ACHN (cell line): ENCODE results near the gene LDLRAD3.
"Not testable (repeated sequence)": the region's sequence is repeated elsewhere in the genome, so short reads cannot be mapped to it uniquely, and the experiment has no call there.

Experiments used
- DNase-seq: peaks from one replicate; pipeline ENCODE4 v3.0.0-alpha.2; 2015
- in situ Hi-C: cut with HindIII; loops from 2 replicates; pipeline ENCODE4 v1.10.0; 2017; ENCODE audit warnings: low sequenced_read_pairs, low pct_ligation_motif_present, low pct_unique_long_range_greater_than_20kb

LDLRAD3 gene, protein sequence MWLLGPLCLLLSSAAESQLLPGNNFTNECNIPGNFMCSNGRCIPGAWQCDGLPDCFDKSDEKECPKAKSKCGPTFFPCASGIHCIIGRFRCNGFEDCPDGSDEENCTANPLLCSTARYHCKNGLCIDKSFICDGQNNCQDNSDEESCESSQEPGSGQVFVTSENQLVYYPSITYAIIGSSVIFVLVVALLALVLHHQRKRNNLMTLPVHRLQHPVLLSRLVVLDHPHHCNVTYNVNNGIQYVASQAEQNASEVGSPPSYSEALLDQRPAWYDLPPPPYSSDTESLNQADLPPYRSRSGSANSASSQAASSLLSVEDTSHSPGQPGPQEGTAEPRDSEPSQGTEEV

DNA sequence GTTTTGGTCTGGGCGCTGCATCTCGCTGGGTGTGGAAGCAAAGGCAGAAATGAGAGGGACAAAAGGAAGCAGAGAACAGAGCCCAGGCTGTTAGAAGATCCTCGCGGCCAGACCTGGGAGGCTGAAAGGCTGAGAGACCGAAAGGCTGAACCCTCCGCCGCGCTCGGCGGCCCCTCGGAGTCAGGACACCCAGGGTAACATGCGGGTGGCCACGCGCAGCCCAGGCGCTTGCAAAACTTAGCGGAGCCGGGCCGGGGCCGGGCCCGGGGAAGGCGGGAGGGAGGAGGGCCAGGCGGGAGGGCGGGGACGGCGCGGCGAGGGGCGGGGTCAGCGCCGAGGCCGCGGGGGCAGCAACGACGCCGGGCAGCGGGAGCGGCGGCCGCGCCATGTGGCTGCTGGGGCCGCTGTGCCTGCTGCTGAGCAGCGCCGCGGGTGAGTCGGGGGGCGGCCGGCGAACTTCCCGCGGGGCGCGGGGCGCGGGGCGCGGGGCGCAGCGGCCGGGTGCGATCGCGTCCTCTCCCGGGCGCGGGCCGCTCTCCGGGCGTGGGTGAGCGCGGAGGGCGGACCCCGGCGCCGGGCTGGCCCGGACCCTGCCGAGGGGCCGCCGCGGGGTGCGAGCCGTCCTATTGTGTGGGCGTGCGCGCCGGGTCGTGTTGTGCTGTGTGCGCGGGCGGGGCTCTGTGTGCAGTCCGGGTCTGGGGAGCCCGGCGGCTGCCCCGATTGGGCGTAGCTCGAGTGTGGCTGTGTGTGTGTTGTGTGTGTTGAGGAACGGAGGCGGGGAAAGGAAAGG lies at the start of gene LDLRAD3:
LDLRAD3 (plus strand) TSS at position 350 of the 790 bp plus-strand sequence; CDS start at position 387, 37 bp downstream.
- peak; percentile 84 for DNase-seq
- in situ Hi-C loops, result no loop called here

DNA sequence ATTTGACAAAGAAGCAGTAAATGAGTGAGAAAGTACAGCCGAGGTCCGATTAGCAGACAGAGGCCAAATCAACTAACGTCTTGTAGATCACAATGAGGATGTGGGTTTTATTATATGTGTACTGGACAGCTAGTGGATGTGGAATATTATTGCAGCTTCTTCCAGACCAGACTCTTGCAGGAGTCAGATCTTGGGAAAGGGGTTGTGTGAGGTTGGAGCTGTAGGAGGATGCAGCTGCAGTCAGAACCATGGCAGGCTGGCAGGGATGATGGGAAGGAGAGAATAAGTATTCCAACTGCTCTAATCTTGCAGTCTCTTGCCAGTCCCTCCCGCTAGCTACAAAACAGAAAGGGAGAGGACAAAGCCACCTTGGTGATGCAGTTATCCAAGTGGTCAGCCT lies 46.8 kb upstream of the LDLRAD3 start:
- in situ Hi-C loops, result no loop called here
- DNase-seq, result no peak

DNA sequence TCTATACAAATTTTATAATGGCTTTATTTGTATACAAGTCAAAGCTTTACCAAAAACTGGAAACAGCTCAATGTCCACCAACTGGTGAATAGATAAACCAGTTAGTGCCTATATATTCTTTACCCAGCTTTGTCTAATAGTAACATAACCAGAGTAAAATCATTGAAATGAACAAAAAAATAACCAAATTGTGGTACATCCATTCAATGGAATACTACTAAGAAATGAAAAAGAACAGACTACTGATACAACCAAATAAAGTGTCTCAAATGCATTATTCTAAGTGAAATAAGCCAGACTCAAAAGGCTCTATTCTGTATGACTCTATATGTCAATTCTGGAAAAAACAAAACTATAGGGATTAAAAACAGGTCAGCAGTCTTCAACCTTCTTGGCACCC lies 40.9 kb upstream of the LDLRAD3 start:
- in situ Hi-C loops, result no loop called here
- no peak for DNase-seq

DNA sequence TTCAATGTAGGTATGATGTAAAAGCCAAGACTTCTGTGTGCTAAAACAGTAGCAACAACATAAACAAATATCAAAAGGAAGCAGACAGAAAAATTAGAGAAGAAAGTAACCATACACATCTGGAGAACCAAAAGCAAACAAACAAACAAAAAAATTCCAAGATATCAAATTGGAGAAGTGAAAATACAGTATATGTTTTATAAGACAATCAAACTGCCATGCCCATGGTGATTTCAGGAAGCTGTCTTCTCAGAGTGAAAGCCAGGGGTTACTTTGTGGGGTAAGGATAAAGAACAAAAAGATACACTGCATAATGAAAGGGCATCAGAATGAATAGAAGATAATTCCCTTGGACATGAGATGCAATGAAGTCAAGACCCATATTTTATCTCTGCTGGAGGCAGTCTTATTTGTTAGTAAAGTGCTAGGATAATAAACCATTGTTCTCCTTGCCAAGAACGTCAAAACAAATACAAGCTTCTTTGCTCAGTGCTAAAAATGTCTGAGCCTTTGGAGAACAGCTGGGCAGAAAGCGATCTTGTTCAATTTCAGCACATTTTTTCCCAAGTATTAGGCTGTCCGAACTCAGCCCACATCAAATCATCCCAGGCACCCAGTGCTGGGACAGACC lies 38.1 kb upstream of the LDLRAD3 start:
- DNase-seq, result no peak
- in situ Hi-C loops, result no loop called here

DNA sequence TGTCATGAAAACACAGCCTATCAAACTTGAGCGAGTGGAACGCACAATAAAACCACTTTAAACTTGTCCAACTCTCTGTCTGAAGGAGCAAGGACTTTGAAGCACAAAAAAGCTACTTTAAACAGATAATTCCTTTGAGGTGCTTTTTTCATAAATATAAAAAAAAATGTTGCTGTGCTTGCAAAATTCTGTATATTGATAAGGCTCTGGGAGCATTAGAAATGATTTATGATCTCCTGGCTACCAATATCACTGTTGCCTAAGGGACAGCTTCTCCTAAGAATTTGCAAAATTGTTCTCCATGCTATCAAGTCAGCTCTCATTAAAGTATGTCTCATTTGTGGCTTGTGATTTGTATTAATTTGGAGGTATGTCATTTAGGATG lies 37.6 kb upstream of the LDLRAD3 start:
- no peak for DNase-seq
- in situ Hi-C loops, result no loop called here

DNA sequence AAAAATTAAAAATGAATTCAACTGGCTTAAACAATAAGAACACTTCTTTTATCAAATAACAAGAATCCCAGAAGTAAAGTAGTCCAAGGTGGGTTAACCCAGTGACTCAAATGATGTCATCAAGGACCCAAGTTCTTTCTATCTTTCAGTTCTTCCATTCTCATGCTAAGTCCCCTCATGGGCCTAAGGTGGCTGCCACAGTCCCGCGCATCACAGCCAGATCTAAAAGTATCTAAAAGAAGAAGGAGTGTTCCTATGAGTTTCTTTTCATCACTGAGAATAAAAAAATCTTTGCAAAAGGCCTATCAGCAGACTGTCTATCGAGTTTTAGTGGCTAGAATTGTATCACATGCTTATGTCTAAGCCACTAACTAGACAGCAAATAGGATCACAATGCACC lies 37.2 kb upstream of the LDLRAD3 start:
- DNase-seq, result no peak
- in situ Hi-C loops, result no loop called here

DNA sequence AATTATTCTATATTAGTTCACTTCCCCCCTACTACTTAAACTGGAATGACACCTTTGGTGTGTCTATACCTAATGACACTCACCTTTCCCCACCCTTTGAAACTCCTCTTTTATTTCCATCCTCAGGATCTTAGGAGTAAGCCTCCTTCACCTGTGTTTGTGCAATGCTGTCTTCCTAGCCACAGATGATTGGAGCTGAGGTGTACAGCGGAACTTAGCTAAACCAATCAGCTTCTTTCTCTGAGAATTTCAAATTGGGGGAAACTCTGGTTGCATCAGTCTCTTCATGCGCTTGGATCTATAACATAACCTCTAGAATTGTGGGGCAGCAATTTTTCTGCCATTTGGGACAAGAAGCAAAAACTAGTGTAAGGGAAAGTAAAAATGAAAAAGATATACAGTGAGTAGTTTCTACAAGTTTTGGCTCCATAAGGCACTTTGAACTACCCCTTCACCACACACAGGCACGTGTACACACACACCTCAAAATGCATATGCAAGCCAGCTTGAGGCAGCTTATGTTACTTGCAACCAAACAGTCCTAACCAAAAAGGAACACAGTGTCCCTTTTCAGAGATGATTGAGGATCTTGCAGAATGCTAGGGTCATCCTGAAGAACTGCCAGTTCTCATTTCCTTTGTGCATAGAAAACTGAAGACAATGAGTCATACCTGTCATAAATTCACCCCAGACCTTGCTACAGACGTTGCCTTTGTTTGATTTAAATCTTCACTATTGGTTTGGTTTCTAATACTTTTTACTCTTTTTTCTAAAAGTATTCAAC lies 36.0 kb upstream of the LDLRAD3 start:
- in situ Hi-C loops, result no loop called here
- DNase-seq, result no peak

DNA sequence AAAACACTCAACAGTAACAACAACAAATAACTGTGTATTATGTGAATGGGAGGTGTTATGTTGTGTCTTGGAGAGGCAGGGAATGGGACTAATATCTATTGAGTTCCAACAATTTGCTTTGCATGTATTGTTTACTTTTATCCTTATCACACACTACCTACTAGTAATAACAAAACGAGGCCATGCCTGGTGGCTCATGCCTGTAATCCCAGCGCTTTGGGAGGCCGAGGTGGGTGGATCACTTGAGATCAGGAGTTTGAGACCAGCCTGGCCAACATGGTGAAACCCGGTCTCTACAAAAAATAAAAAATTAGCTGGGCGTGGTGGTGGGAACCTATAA lies 35.5 kb upstream of the LDLRAD3 start:
- in situ Hi-C loops, DNase-seq: not testable (repeated sequence)

DNA sequence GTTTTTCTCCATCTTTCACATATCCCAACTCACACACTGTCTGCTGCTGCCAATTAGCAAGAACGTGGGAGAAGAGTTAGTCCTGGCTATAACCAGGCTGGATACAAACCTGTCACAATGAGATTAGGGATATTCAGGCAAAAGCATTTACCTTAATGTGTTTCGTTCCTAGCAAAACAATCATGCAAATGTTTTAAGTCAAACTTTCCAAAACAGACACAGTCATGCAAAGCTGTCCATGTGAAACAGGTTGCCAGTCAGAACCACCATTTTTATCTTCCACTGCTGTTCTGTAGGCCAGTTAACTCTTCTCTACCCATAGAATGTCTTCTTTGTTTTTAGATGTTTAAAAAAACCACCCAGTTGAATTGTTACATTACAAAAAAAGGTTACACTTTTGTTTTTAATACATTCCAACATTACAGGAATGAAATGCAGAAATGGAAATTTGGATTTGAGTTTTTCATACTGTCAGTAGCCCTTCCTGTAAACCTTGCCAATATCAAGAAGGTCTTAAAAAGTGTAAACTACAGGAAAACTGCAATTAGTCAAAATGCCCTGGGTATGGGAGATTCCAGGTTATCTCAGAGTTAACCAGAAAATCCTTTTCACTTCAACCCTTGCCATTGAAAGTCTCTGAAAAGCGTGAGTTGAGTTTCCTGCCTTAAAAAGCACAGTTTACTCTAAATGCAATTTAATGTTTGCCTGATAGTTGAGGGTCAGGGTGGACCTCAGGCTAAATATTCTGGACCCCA lies 34.2 kb upstream of the LDLRAD3 start:
- DNase-seq, result no peak
- in situ Hi-C loops, result no loop called here

DNA sequence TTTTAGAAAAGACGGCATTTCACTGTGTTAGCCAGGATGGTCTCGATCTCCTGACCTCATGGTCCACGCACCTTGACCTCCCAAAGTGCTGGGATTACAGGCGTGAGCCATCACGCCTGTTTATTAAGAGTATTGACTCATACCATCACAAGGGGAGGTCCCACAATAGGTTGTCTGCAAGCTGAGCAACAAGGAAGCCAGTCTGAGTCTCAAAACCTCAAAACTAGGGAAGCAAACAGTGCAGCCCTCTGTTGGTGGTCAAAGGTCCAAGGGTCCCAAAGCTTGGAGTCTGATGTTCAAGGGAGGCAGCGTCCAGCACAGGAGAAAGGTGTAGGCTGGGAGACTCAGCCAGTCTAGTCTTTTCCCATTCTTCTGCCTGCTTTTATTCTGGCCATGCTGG lies 32.8 kb upstream of the LDLRAD3 start:
- in situ Hi-C loops, result no loop called here
- DNase-seq, result no peak

DNA sequence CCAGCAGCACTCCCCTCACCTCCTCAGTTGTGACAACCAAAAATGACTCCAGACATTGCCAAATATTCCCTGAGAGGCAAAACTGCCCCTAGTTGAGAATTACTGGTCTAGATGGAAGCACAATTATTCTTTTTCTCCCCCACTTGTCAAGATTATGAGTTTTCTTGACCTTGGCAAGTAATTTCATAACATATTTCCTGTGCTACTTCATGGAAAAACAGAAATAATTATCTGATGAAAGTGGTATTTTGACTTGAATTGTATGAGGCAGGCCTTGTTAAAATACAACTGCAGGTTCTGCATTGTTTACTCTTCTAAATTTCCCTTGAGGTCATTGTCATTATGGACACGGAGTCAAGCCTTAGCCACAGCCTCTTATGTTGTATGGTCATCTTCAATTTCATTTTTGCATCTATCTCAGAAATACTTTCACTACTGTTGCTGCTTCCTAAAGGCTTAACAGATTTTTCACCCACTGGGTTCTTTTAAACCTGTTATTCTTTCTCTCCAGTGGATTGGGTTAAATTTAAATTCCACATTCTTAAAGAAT lies 32.2 kb upstream of the LDLRAD3 start:
- in situ Hi-C loops, result no loop called here
- DNase-seq, result no peak

DNA sequence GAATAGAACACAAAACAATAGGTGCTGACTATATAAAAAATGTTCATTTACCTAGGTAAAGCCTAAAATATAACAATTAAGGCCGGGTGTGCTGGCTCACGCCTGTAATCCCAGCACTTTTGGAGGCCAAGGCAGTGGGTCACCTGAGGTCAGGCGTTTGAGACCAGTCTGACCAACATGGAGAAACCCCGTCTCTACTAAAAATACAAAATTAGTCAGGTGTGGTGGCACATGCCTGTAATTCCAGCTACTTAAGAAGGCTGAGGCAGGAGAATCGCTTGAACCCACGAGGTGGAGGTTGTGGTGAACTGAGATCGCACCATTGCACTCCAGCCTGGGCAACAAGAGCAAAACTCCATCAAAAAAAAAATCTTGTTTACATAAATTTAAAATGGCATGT lies 31.4 kb upstream of the LDLRAD3 start:
- in situ Hi-C loops, DNase-seq: not testable (repeated sequence)

DNA sequence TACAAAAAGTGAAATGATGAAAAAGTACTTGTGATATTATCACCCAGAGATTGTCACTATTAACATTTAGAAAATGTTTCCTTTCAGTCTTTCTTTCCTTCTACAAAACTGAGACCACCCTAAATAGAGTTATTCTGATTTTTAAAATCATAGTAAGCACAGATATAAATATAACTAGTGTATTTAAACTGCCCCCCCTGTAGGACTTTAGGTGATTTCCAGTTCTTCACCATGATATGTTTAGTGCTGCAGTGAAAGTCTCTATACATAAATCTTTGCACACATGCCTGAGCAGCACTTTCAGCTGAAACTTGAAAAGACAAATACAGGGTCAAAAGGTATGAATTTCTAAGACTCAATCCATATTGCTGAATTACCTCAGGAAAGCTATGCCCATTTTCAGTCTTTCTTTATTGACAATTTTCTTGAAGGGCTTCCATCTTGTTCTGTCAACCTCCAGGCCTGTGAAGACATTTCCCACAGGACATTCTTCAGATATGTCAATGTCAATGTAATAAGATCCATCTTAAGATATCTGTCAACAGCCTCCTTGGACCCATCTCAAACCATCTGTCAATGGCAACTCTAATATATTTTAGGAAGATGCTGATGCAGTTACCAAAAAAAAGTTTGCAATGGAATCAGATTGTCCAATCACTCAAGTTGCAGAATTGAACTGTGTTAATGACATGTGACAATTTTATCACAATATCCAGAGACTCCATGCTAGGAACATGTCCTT lies 30.8 kb upstream of the LDLRAD3 start:
- in situ Hi-C loops, result no loop called here

DNA sequence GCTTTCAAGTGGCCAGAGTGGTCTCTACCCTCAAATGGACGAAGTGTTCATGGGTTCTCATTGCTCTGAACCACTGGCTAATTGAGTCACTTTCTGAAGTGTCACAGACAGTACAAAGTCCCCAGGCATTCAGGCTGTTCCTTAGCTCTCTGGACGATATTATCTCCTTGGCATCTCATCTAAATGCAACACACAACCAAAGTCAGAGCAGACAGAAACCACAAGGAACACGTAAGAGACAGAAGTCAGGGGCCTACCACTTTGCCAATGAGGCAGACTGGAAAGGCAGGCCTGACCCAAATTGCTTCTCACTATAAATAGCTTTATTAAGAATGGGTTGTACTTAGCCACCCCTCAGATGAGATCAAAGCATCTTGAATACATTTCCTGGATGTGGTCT lies 29.0 kb upstream of the LDLRAD3 start:
- no peak for DNase-seq
- in situ Hi-C loops, result no loop called here

More for the DNA sequence above, 30.8 kb upstream of the LDLRAD3 start:
- no peak for DNase-seq

DNA sequence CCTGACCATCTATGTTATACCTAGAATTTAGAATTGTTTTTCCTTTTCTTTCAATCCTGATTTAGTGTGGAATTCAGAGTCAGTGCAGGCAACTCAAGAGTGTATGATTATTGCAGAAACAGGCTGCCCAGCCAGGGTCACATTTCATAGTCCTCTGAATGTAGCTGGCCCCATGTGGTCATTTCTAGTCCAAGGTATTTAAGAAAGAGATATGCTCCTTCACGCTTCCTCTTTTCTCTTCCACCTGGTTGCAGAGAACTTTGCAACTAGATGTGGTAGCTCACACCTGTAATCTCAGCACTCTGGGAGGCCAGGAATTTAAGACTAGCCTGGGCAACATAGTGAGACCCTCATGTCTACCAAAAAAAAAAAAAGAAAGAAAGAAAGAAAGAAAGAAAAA lies 27.6 kb upstream of the LDLRAD3 start:
- DNase-seq, result no peak
- in situ Hi-C loops, result no loop called here

DNA sequence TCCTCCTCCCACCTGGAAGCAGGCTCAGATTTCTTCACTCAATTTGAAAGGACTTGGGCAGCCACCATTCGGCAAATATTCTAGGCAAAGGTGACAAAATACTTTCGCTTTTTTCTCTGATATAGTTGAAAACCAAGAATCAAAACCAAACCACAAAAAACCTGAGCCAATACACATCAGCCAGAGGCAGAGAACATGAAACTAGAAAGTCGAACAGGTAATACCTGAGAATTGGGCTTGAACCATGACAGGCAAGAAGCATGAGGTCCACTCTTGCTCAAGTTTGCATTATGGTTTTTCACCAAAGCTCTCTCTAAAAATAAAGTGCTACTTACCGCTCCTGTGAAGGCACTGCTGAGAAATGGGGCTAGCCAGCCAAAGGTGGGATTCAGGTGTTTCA lies 26.2 kb upstream of the LDLRAD3 start:
- DNase-seq, result no peak
- in situ Hi-C loops, result no loop called here

DNA sequence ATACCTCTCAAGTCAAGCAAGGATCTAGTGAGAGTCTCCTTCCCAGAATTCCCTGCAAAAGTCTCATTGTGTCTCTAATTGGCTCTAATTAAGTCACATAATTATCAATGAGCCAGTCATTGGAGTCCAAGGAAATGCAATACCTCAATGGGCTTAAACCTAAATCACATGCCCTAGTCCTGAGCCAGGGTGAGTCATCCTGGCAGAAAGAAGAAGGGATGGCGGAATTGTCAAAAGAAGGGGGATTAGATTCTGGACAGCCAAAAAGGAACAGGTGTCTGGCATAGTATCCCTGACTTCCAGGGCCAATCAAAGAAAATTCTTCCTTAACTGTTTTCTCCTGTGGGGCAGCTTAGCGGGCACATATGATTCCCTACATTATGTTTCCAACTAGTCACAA lies 25.1 kb upstream of the LDLRAD3 start:
- in situ Hi-C loops, result no loop called here
- DNase-seq, result no peak
